SK-N-SH (cell line): ENCODE data around the gene RAB40C. TPM values are rescaled to one million over a fixed set of nuclear protein-coding genes. Genes with fewer than 3 reads are reported as not detected.
A peak's percentile ranks its signal among the peaks of the same experiment; 100 is the strongest.

Experiments used
- CTCF ChIA-PET: fragments of 300-600, 350-600 bp; formaldehyde crosslinking; extraction: SDS; loops from one replicate; lab custom pipeline; 2021; lab: Yijun Ruan, JAX
- POLR2A ChIA-PET: fragments of 350-600 bp; sonication (Branson Sonifier 250); formaldehyde crosslinking; extraction: SDS; loops from one replicate; lab custom pipeline; 2020; ENCODE audit warnings: antibody characterized with exemption, inconsistent platforms; lab: Yijun Ruan, JAX
- DNase-seq: peaks from one replicate; pipeline ENCODE4 v3.0.0; 2012
- H2AFZ ChIP-seq: fragments of 200-600 bp; sonication (generic); 2 replicates; pipeline ENCODE4 v1.8.1; 2016; ENCODE audit warnings: antibody characterized with exemption, mild to moderate bottlenecking, low read depth
- H3F3A ChIP-seq: fragments of 200-600 bp; sonication (generic); replicated peaks from 2 replicates; pipeline ENCODE3; 2016; ENCODE audit warnings: antibody characterized with exemption, mild to moderate bottlenecking; ENCODE audit not compliant: insufficient read depth
- H3K27ac ChIP-seq, 2 experiments: fragments of 200-500 bp in 1 of 2; fragments of 200-600 bp in 1 of 2; sonication (Bioruptor generic) in 1 of 2; sonication (generic), shearing (Covaris generic) in 1 of 2; 2 replicates each; pipeline versions ENCODE4 v1.5.1 to v1.6.1; 2014 to 2016; ENCODE audit warnings: low read depth in 2 of 2, inconsistent platforms in 1 of 2, low read length in 1 of 2, mild to moderate bottlenecking in 1 of 2, mixed read lengths in 1 of 2
- H3K27me3 ChIP-seq: fragments of 200-600 bp; sonication (generic), shearing (Covaris generic); 2 replicates; pipeline ENCODE4 v1.6.1; 2016; ENCODE audit warnings: mixed run types; ENCODE audit not compliant: insufficient read depth
- H3K36me3 ChIP-seq, 2 experiments: fragments of 200-500 bp in 1 of 2; fragments of 200-600 bp in 1 of 2; sonication (Bioruptor generic) in 1 of 2; sonication (generic) in 1 of 2; replicated peaks in 1 of 2; 2 replicates each; pipeline versions ENCODE3 to v1.5.1; 2014 to 2016; ENCODE audit warnings: low read length in 1 of 2, mild to moderate bottlenecking in 1 of 2; ENCODE audit not compliant: insufficient read depth in 2 of 2, control insufficient read depth in 1 of 2
- H3K4me1 ChIP-seq, 2 experiments: fragments of 200-500 bp in 1 of 2; fragments of 200-600 bp in 1 of 2; sonication (Bioruptor generic) in 1 of 2; sonication (generic), shearing (Covaris generic) in 1 of 2; 2 replicates each; pipeline versions ENCODE4 v1.5.1 to v1.6.1; 2014 to 2016; ENCODE audit warnings: low read depth in 1 of 2, low read length in 1 of 2, mixed run types in 1 of 2; ENCODE audit not compliant: insufficient read depth in 2 of 2, control insufficient read depth in 1 of 2
- H3K4me2 ChIP-seq: fragments of 200-600 bp; sonication (generic), shearing (Covaris generic); 2 replicates; pipeline ENCODE4 v1.6.1; 2017; ENCODE audit warnings: mixed run types
- H3K4me3 ChIP-seq, 2 experiments: fragments of 200-500 bp in 1 of 2; fragments of 200-600 bp in 1 of 2; sonication (Bioruptor generic) in 1 of 2; sonication (generic), shearing (Covaris generic) in 1 of 2; 2 replicates each; pipeline versions ENCODE4 v1.5.1 to v1.8.1; 2014 to 2016; ENCODE audit warnings: low read depth in 2 of 2, inconsistent platforms in 1 of 2, low read length in 1 of 2, mild to moderate bottlenecking in 1 of 2, mixed read lengths in 1 of 2, moderate library complexity in 1 of 2
- H3K79me2 ChIP-seq: fragments of 200-600 bp; sonication (generic); 2 replicates; pipeline ENCODE4 v1.8.1; 2017; ENCODE audit warnings: mild to moderate bottlenecking; ENCODE audit not compliant: insufficient read depth
- H3K9ac ChIP-seq: fragments of 200-600 bp; sonication (generic); 2 replicates; pipeline ENCODE4 v1.6.1; 2017; ENCODE audit warnings: mixed run types
- H3K9me2 ChIP-seq: fragments of 200-600 bp; sonication (generic); 2 replicates; pipeline ENCODE4 v1.6.1; 2017; ENCODE audit warnings: mixed run types
- H3K9me3 ChIP-seq: fragments of 200-600 bp; sonication (generic); 2 replicates; pipeline ENCODE4 v1.6.1; 2017; ENCODE audit warnings: mixed run types, mild to moderate bottlenecking, moderate library complexity
- H4K20me1 ChIP-seq: fragments of 200-600 bp; sonication (generic); 2 replicates; pipeline ENCODE4 v1.6.1; 2017; ENCODE audit warnings: mild to moderate bottlenecking, mixed run types; ENCODE audit not compliant: insufficient read depth
- FOXJ3 ChIP-seq: sonication (generic); formaldehyde crosslinking; IDR thresholded peaks from 2 replicates; pipeline ENCODE4 v1.5.1; 2020; ENCODE audit warnings: mild to moderate bottlenecking, missing genetic modification reagents
- FOXM1 ChIP-seq: IDR thresholded peaks from 2 replicates; pipeline ENCODE4 v1.4.0; 2012; ENCODE audit warnings: low read depth, mild to moderate bottlenecking
- GABPA ChIP-seq: IDR thresholded peaks from 2 replicates; pipeline ENCODE4 v1.4.0; 2012; ENCODE audit warnings: low read depth, mild to moderate bottlenecking
- GATA2 ChIP-seq: sonication (generic); formaldehyde crosslinking; IDR thresholded peaks from 2 replicates; pipeline ENCODE4 v1.5.0; 2020; ENCODE audit warnings: mild to moderate bottlenecking, missing genetic modification reagents
- MAX ChIP-seq: IDR thresholded peaks from 2 replicates; pipeline ENCODE4 v1.4.0; 2012; ENCODE audit warnings: low read depth
- RXRA ChIP-seq: IDR thresholded peaks from 2 replicates; pipeline ENCODE4 v1.4.0; 2012; ENCODE audit warnings: low read depth, mild to moderate bottlenecking, borderline replicate concordance
- TAF1 ChIP-seq: IDR thresholded peaks from 2 replicates; pipeline ENCODE4 v1.6.1; 2012; ENCODE audit warnings: low read depth, mild to moderate bottlenecking, low read length, moderate library complexity, borderline replicate concordance
- USF1 ChIP-seq: IDR thresholded peaks from 2 replicates; pipeline ENCODE4 v1.4.0; 2012; ENCODE audit warnings: low read depth, borderline replicate concordance
- YY1 ChIP-seq: IDR thresholded peaks from 2 replicates; pipeline ENCODE4 v1.4.0; 2012; ENCODE audit warnings: low read depth, mild to moderate bottlenecking
- WGBS: methylation state at CpG from one replicate; pipeline ENCODE4 v1.1.6; 2017; ENCODE audit warnings: low lambda C conversion rate; 5-methylcytosine and 5-hydroxymethylcytosine counted together
- polyA plus RNA-seq, 3 experiments: library from polyadenylated mRNA; depleted of rRNA; stranded (reverse); fragments of >200 nt; gene quantifications; 2 replicates each; pipeline ENCODE4 v1.2.3, GENCODE V29; 2012
- TF ChIP-seq, protein P1 (sequence below): IDR thresholded peaks from 2 replicates; pipeline ENCODE4 v1.4.0; 2012; ENCODE audit warnings: low read depth, borderline replicate concordance

Gene RAB40C
- polyA plus RNA-seq, 1 of the 3 experiments (the other 2 are of a cell fraction): 13.0 TPM

DNA sequence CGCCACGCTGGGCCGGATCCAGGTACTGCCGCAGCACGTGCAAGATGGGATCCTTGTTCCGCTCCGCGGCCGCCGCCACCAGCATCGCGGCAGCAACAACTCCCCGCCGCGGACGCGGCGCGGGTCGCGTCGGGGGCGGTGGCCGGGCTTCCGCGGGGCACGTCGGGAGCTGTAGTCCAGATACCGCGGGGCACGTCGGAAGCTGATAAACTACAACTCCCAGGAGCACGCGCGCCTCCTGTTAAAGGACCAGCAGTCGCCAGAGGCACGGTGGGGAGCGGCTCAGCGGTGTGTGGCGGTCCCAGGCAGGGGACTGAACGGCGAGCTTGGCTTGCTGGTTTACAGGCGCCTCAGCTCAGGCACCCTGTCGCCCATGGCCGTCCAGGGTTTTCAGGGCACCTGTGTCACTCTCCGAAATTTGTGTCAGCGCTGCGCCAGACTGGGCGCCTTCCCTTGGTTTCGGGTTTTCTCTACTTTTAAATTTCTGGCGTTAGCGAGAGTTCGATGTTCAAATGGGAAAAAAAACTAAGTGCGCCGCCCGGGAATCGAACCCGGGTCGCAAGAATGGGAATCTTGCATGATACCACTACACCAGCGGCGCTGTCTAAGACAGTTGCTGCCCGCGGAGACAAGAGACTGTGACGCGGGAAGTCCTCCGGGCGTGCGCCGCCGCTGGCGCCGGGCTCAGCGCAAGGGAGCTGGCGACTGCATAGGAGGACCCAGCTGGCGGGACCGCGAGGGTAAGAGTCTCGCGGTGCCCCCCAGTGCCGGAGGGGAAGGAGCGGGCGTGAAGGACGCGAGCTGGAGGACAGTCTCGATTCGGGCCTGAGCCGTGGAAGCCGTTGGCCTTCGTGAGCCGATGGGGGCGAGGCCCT lies 46.6 kb downstream of the RAB40C start, which contains the start of gene METTL26 (continued):
- TF ChIP-seq USF1 (no peak), GATA2 (no peak), TAF1 (0 out of 2 replicates have a peak, but pooled peaks have one; percentile 19), FOXM1 (no peak), YY1 (peak; percentile 18; the same call in 1 of the 2 replicates), FOXJ3 (CRISPR knock-in tag) (no peak), RXRA (no peak), GABPA (peak; percentile 52; the same call in 1 of the 2 replicates), MAX (peak; percentile 83)
- TF ChIP-seq, protein P1, sequence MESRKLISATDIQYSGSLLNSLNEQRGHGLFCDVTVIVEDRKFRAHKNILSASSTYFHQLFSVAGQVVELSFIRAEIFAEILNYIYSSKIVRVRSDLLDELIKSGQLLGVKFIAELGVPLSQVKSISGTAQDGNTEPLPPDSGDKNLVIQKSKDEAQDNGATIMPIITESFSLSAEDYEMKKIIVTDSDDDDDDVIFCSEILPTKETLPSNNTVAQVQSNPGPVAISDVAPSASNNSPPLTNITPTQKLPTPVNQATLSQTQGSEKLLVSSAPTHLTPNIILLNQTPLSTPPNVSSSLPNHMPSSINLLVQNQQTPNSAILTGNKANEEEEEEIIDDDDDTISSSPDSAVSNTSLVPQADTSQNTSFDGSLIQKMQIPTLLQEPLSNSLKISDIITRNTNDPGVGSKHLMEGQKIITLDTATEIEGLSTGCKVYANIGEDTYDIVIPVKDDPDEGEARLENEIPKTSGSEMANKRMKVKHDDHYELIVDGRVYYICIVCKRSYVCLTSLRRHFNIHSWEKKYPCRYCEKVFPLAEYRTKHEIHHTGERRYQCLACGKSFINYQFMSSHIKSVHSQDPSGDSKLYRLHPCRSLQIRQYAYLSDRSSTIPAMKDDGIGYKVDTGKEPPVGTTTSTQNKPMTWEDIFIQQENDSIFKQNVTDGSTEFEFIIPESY: peak; percentile 85; the same call in 1 of the 2 replicates

DNA sequence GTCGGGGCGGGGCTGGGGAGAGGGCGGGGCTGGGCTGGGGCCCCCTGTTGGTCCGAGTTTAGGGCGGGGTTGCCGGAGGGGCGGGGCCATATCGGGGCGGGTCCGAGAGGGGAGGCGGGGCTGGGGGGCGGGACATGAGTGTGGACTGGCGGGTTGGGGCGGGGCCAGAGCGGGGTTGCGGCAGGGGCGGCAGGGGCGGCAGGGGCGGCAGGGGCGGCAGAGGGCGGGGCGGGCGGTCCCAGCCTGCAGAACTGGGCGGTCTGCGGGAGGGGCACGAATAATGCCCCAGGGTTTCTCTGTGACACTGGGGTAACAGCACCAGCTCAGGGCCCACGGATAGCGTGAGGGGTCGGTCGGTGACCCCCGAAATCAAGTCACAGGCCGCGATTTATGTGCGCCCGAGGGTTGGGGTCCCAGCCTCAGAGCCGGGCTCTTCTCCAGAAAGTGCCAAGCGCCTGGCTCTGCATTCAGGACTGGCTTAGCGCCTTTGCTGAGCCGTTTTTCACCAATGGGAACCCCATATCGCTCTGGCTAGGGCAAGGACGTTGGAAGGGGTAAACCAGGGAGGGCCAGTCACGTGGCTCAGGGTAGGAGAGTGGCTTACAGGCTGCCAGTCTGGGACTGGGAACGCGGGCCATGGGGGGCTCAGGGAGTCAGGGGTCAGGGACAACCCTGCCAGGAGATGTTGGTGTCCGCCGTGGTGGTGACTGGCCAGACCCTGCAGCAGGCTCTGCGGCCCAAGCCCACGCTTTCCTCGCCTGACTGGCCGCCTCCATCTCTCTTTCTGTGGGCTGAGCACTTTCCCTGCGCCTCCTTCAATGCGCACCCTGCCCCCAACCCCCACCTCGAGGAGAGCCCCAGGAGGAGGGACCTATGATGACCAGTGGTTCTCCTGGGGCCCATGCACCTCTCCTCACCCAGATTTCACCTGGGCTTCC lies 47.5 kb downstream of the RAB40C start:
- DNase-seq: peak; percentile 100

More for the DNA sequence above, 47.5 kb downstream of the RAB40C start:
- H3K9me3 ChIP-seq: no peaks in the 10 kb centered on the region
- no peaks in the 10 kb centered on the region; the same call in 1 of the 2 replicates for H4K20me1 ChIP-seq
- peaks cover 12% of the 10 kb centered on the region; the same call in 1 of the 2 replicates for H3K79me2 ChIP-seq
- WGBS: 27% methylated on average over 7 of the region's 53 CpGs
- peaks cover 13% of the 10 kb centered on the region for H3F3A ChIP-seq
- ChIA-PET CTCF (interaction anchor here (1.0 to 2.2 kb wide), 4 partner anchors 11 to 75 kb away, joined by 3 to 11 read pairs (median 8); partner anchors contain the start of gene WDR90), POLR2A (interaction anchor here (0.7 to 1.6 kb wide), 4 partner anchors 12 to 72 kb away, joined by 3 to 5 read pairs (median 4); partner anchors contain the start of genes RAB40C and WDR90)
- H2AFZ ChIP-seq: peak overlapping the region; percentile 84; the same call in 1 of the 2 replicates
- H3K36me3 ChIP-seq: peaks cover 0 to 16% of the 10 kb centered on the region in 2 experiments
- peak overlapping the region; percentile 78 to 87 for H3K4me3 ChIP-seq
- peak overlapping the region; percentile 90 for H3K4me2 ChIP-seq
- no peak for TF ChIP-seq RXRA
- TF ChIP-seq FOXJ3 (CRISPR knock-in tag): no peak
- TF ChIP-seq USF1: peak; percentile 34; the same call in 1 of the 2 replicates
- H3K9ac ChIP-seq: peak overlapping the region; percentile 90; the same call in 1 of the 2 replicates
- H3K27me3 ChIP-seq: no peaks in the 10 kb centered on the region
- peaks cover 0 to 34% of the 10 kb centered on the region in 2 experiments; a peak in 1 of 4 replicates for H3K4me1 ChIP-seq
- no peaks in the 10 kb centered on the region for H3K9me2 ChIP-seq
- H3K27ac ChIP-seq: peak overlapping the region; percentile 94 to 98
